IPS-11a (cell line): ENCODE results near the gene PTPRA.

Experiments
- H3K4me3 ChIP-seq: one replicate; pipeline ENCODE4 v1.5.1; 2013; ENCODE audit warnings: low read depth, low read length, control low read depth

Gene PTPRA

DNA sequence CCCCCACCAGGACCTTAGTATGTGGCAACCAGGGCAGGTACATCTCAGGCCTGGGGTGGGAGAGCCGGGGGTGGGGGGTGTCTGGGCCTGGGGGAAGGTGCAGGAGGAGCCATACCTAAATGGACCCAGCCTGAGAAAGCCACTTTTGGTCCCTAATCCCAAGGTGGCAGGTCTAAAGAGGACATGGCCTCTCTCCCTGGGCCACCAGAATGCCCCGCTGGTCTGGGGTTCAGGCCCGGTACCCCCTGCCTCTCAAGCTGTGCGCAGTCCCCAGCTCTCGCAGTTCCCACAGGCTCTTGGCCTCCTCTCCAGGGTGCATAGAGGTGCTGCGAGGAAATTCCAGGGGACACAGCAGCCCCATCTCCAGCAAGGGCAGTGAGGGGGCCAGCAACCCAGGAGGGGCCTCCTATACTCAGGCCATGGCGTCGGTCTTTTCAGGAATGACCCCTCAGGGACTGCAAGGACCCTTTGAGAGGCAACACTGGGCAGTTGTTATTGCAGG lies 212.3 kb downstream of the PTPRA start:
- H3K4me3 ChIP-seq: no peak overlapping the region

GRCh38 chr20:3088031-3088430 lies 214.8 kb downstream of the PTPRA start:
- no peak overlapping the region for H3K4me3 ChIP-seq
